Right hindlimb (tissue), 1 donor: ENCODE data around the gene SERPING1.

Experiments
- DNase-seq: peaks from one replicate; pipeline ENCODE4 v3.0.0-alpha.2; 2018

SERPING1 gene

GRCh38 chr11:57597916-57598830, 688 bp downstream of the SERPING1 start:
- DNase-seq: peak; percentile 91

GRCh38 chr11:57598831-57599155, 1.3 kb downstream of the SERPING1 start:
- peak; percentile 33 for DNase-seq

- no peak for DNase-seq
Observed at GRCh38 chr11:57599381-57599780, 1.9 kb downstream of the SERPING1 start.

GRCh38 chr11:57601297-57601696, 3.8 kb downstream of the SERPING1 start:
- no peak for DNase-seq

GRCh38 chr11:57604296-57605027, 7.0 kb downstream of the SERPING1 start:
- no peak for DNase-seq

GRCh38 chr11:57605028-57605420, 7.5 kb downstream of the SERPING1 start:
- DNase-seq: no peak

- DNase-seq: no peak
Observed at GRCh38 chr11:57610170-57610569, 12.7 kb downstream of the SERPING1 start.

GRCh38 chr11:57614234-57614772, 16.8 kb downstream of the SERPING1 start:
- DNase-seq: no peak

GRCh38 chr11:57615308-57615707, 17.8 kb downstream of the SERPING1 start:
- no peak for DNase-seq

GRCh38 chr11:57616595-57616994, 19.1 kb downstream of the SERPING1 start:
- DNase-seq: no peak

GRCh38 chr11:57618438-57618837, 21.0 kb downstream of the SERPING1 start:
- no peak for DNase-seq

GRCh38 chr11:57619331-57619730, 21.8 kb downstream of the SERPING1 start:
- no peak for DNase-seq

- no peak for DNase-seq
Observed at GRCh38 chr11:57620467-57620866, 23.0 kb downstream of the SERPING1 start.

- DNase-seq: no peak
Observed at GRCh38 chr11:57622263-57622662, 24.8 kb downstream of the SERPING1 start.

- DNase-seq: no peak
Observed at GRCh38 chr11:57624864-57625263, 27.4 kb downstream of the SERPING1 start.

- DNase-seq: no peak
Observed at GRCh38 chr11:57626895-57627294, 29.4 kb downstream of the SERPING1 start.

GRCh38 chr11:57630171-57630570, 32.7 kb downstream of the SERPING1 start:
- no peak for DNase-seq

GRCh38 chr11:57632116-57632515, 34.6 kb downstream of the SERPING1 start:
- DNase-seq: no peak

- DNase-seq: no peak
Observed at GRCh38 chr11:57633394-57634070, 36.0 kb downstream of the SERPING1 start.

GRCh38 chr11:57634311-57634710, 36.8 kb downstream of the SERPING1 start:
- no peak for DNase-seq

GRCh38 chr11:57635246-57635645, 37.8 kb downstream of the SERPING1 start:
- DNase-seq: no peak

- DNase-seq: no peak
Observed at GRCh38 chr11:57637626-57638004, 40.1 kb downstream of the SERPING1 start.
